ENCODE measurements around the gene LHFPL2. TPM values are rescaled to one million over a fixed set of nuclear protein-coding genes. Genes with fewer than 3 reads are reported as not detected.

The LHFPL2 gene
- total RNA-seq, 1 donor from 2014 or later = 113 TPM

DNA sequence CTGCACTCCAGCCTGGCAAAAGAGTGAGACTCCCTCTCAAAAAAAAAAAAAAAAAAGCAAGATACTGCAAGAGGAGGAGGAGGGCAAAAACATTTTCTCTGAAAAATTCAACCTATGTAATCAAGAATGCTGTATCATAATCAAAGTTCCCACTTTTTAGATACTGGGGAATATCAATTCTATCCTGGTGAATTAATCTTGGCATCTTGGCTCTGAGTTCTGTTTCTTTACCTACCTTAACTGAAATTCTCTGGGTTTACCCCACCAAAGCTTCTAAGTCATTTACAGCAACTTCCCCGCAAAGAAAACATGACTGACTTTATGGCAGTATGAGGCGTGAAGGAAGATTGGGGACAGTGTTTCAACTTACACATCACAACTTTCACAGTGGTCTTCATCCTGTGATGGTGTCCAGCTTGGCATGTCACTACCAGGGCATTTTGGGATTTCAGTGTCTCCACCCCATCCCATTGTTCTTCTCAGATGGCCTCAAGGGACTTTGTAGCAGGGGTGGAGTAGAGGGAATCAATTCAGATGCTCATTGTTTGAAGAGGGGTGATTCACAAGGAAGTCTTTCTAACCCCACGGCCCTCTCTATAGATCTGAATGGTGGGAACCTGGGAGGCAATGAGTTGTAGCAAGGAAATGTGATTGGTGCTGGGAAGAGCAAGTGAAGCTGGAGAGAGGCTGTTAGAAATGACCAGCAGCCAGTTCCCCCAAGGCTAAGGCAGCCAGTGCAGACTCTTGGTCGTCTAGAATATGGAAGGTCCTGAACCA, 157.7 kb downstream of the LHFPL2 start:
- Mint-ChIP-seq H3K27ac (ENCODE audit: unreplicated experiment) (peak overlapping the region; percentile 36), H3K27me3 (ENCODE audit: unreplicated experiment) (no peaks in the 10 kb centered on the region), H3K4me1 (ENCODE audit: unreplicated experiment) (peaks cover 20% of the 10 kb centered on the region), H3K36me3 (ENCODE audit: unreplicated experiment) (peaks cover 57% of the 10 kb centered on the region), H3K9me3 (ENCODE audit: unreplicated experiment) (no peaks in the 10 kb centered on the region), H3K4me3 (ENCODE audit: unreplicated experiment) (no peak overlapping the region)
- TF ChIP-seq, protein P1, sequence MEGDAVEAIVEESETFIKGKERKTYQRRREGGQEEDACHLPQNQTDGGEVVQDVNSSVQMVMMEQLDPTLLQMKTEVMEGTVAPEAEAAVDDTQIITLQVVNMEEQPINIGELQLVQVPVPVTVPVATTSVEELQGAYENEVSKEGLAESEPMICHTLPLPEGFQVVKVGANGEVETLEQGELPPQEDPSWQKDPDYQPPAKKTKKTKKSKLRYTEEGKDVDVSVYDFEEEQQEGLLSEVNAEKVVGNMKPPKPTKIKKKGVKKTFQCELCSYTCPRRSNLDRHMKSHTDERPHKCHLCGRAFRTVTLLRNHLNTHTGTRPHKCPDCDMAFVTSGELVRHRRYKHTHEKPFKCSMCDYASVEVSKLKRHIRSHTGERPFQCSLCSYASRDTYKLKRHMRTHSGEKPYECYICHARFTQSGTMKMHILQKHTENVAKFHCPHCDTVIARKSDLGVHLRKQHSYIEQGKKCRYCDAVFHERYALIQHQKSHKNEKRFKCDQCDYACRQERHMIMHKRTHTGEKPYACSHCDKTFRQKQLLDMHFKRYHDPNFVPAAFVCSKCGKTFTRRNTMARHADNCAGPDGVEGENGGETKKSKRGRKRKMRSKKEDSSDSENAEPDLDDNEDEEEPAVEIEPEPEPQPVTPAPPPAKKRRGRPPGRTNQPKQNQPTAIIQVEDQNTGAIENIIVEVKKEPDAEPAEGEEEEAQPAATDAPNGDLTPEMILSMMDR (IDR thresholded peaks at IDR 0.05) = no peak
- DNase-seq (ENCODE audit: extremely low spot score, unreplicated experiment) = no peak

- Mint-ChIP-seq H3K36me3 (ENCODE audit: unreplicated experiment) (peaks cover 51% of the 10 kb centered on the region), H3K4me3 (ENCODE audit: unreplicated experiment) (no peak overlapping the region), H3K4me1 (ENCODE audit: unreplicated experiment) (peaks cover 2% of the 10 kb centered on the region), H3K9me3 (ENCODE audit: unreplicated experiment) (no peaks in the 10 kb centered on the region), H3K27ac (ENCODE audit: unreplicated experiment) (peak overlapping the region; percentile 24), H3K27me3 (ENCODE audit: unreplicated experiment) (no peaks in the 10 kb centered on the region)
- TF ChIP-seq, protein P1 (IDR thresholded peaks at IDR 0.05) = no peak
- no peak for DNase-seq (ENCODE audit: extremely low spot score, unreplicated experiment)
Measured at GRCh38 chr5:78487846-78488245, 160.7 kb downstream of the LHFPL2 start.

DNA sequence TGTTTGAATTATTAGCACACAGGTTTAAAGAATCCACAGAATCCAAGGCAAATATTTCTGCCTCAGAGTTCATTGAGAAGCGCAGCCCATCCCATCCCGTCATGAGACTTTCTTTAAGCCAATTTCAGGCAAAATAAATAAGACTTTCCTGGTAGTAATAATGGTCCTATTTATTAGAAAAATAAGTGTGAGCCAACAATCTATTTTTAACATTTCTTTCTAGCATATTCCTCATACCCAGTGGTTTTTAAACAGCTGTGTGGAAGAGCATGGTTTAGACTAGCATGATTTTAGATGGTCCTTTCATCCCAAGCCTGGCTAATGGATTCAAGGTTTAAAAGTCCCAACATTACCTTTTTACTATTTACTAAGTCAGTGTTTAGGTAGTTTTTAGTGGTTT, 162.4 kb downstream of the LHFPL2 start:
- Mint-ChIP-seq H3K36me3 (ENCODE audit: unreplicated experiment) (peaks cover 53% of the 10 kb centered on the region), H3K9me3 (ENCODE audit: unreplicated experiment) (no peaks in the 10 kb centered on the region), H3K27ac (ENCODE audit: unreplicated experiment) (no peak overlapping the region), H3K4me1 (ENCODE audit: unreplicated experiment) (peaks cover 3% of the 10 kb centered on the region), H3K4me3 (ENCODE audit: unreplicated experiment) (no peak overlapping the region), H3K27me3 (ENCODE audit: unreplicated experiment) (no peaks in the 10 kb centered on the region)
- DNase-seq (ENCODE audit: extremely low spot score, unreplicated experiment) = no peak
- TF ChIP-seq, protein P1 (IDR thresholded peaks at IDR 0.05) = no peak

- TF ChIP-seq, protein P1 (IDR thresholded peaks at IDR 0.05) = no peak
- Mint-ChIP-seq H3K27ac (ENCODE audit: unreplicated experiment) (peak overlapping the region; percentile 6), H3K36me3 (ENCODE audit: unreplicated experiment) (peaks cover 45% of the 10 kb centered on the region), H3K9me3 (ENCODE audit: unreplicated experiment) (no peaks in the 10 kb centered on the region), H3K4me1 (ENCODE audit: unreplicated experiment) (peaks cover 3% of the 10 kb centered on the region), H3K4me3 (ENCODE audit: unreplicated experiment) (no peak overlapping the region), H3K27me3 (ENCODE audit: unreplicated experiment) (no peaks in the 10 kb centered on the region)
- DNase-seq (ENCODE audit: extremely low spot score, unreplicated experiment) = no peak
Measured at GRCh38 chr5:78483809-78484521, 164.6 kb downstream of the LHFPL2 start.

GRCh38 chr5:78482948-78483347, 165.6 kb downstream of the LHFPL2 start:
- Mint-ChIP-seq H3K27me3 (ENCODE audit: unreplicated experiment) (no peaks in the 10 kb centered on the region), H3K4me1 (ENCODE audit: unreplicated experiment) (peaks cover 3% of the 10 kb centered on the region), H3K36me3 (ENCODE audit: unreplicated experiment) (peaks cover 35% of the 10 kb centered on the region), H3K9me3 (ENCODE audit: unreplicated experiment) (no peaks in the 10 kb centered on the region), H3K4me3 (ENCODE audit: unreplicated experiment) (no peak overlapping the region), H3K27ac (ENCODE audit: unreplicated experiment) (peak overlapping the region; percentile 32)
- TF ChIP-seq, protein P1 (IDR thresholded peaks at IDR 0.05) = no peak
- DNase-seq (ENCODE audit: extremely low spot score, unreplicated experiment) = no peak
